ENCODE measurements around the gene TNFRSF1B.

Gene TNFRSF1B

GRCh38 chr1:12141163-12141850, 25.5 kb upstream of the TNFRSF1B start:
- no peak for DNase-seq (ENCODE audit: extremely low spot score)
- no peak for TF ChIP-seq CTCF (IDR thresholded peaks at IDR 0.05; ENCODE audit: control extremely low read depth, extremely low read depth, low read depth, missing control alignments)
- ChIA-PET CTCF (interaction anchor here (0.8 to 3.7 kb wide), 7 partner anchors 16 to 479 kb away, joined by 3 to 29 read pairs (median 3); no protein-coding TSS in a partner anchor), POLR2A (interaction anchor here (0.6 kb wide), 1 partner anchor 18 kb away, joined by 3 read pairs; no protein-coding TSS in a partner anchor)

GRCh38 chr1:12142141-12142823, 24.5 kb upstream of the TNFRSF1B start:
- no peak for DNase-seq (ENCODE audit: extremely low spot score)
- no peak for TF ChIP-seq CTCF (IDR thresholded peaks at IDR 0.05; ENCODE audit: control extremely low read depth, extremely low read depth, low read depth, missing control alignments)
- CTCF ChIA-PET: interaction anchor here (0.8 to 3.7 kb wide), 6 partner anchors 15 to 478 kb away, joined by 3 to 29 read pairs (median 4); no protein-coding TSS in a partner anchor
- POLR2A ChIA-PET: no interaction called here

GRCh38 chr1:12142891-12143630, 23.7 kb upstream of the TNFRSF1B start:
- no peak for DNase-seq (ENCODE audit: extremely low spot score)
- POLR2A ChIA-PET: interaction anchor here (1.0 kb wide), 1 partner anchor 16 kb away, joined by 4 read pairs; no protein-coding TSS in a partner anchor
- no peak for TF ChIP-seq CTCF (IDR thresholded peaks at IDR 0.05; ENCODE audit: control extremely low read depth, extremely low read depth, low read depth, missing control alignments)
- CTCF ChIA-PET: interaction anchor here (1.0 to 3.7 kb wide), 3 partner anchors 19 to 40 kb away, joined by 3 to 29 read pairs (median 4); no protein-coding TSS in a partner anchor

GRCh38 chr1:12143631-12144155, 23.1 kb upstream of the TNFRSF1B start:
- CTCF ChIA-PET: interaction anchor here (1.0 to 3.7 kb wide), 2 partner anchors 19 kb away, joined by 3 to 29 read pairs; no protein-coding TSS in a partner anchor
- DNase-seq (ENCODE audit: extremely low spot score): no peak
- POLR2A ChIA-PET: interaction anchor here (1.0 kb wide), 1 partner anchor 16 kb away, joined by 4 read pairs; no protein-coding TSS in a partner anchor
- no peak for TF ChIP-seq CTCF (IDR thresholded peaks at IDR 0.05; ENCODE audit: control extremely low read depth, extremely low read depth, low read depth, missing control alignments)

- ChIA-PET POLR2A (interaction anchor here (0.7 to 1.0 kb wide), 2 partner anchors 15 to 145 kb away, joined by 4 to 6 read pairs; no protein-coding TSS in a partner anchor), CTCF (interaction anchor here (1.0 to 8.4 kb wide), 2 partner anchors 18 to 19 kb away, joined by 3 to 63 read pairs; no protein-coding TSS in a partner anchor)
- TF ChIP-seq CTCF (IDR thresholded peaks at IDR 0.05; ENCODE audit: control extremely low read depth, extremely low read depth, low read depth, missing control alignments): no peak
- DNase-seq (ENCODE audit: extremely low spot score): no peak
Observed at GRCh38 chr1:12144236-12144635, 22.6 kb upstream of the TNFRSF1B start.

Measured in GM10248 (cell line).